HG03442 (cell line): Measurements from ENCODE around the gene PLEKHO1.
A peak's percentile ranks its signal among the peaks of the same experiment; 100 is the strongest.

Source experiments
- ATAC-seq: cut with Tn5 transposase; IDR thresholded peaks from one replicate; pipeline ENCODE4 v1.9.1; 2021; ENCODE audit warnings: mild to moderate bottlenecking, moderate library complexity; ENCODE audit not compliant: unreplicated experiment

Gene PLEKHO1

DNA sequence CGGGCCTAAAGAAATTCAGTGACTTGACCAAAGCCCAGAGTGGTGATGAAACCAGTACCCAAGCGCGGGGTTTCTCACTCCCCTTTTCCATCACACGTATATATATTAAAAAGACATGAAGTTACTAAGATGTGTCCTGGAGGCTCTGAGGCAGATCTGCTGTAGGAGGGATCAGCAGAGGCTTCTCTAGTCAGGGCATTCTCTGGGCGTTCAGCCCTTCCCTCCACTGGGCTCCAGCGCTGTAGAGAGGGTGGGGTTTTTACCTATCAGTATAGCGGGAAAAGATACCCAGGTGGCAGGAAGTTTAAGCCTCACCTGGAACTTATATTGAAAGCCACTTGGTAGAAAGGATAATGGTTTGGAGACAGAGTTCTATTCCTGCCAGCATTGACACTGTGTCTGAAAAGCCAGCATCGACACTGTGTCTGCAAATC lies 862 bp upstream of the PLEKHO1 start:
- ATAC-seq = no peak

DNA sequence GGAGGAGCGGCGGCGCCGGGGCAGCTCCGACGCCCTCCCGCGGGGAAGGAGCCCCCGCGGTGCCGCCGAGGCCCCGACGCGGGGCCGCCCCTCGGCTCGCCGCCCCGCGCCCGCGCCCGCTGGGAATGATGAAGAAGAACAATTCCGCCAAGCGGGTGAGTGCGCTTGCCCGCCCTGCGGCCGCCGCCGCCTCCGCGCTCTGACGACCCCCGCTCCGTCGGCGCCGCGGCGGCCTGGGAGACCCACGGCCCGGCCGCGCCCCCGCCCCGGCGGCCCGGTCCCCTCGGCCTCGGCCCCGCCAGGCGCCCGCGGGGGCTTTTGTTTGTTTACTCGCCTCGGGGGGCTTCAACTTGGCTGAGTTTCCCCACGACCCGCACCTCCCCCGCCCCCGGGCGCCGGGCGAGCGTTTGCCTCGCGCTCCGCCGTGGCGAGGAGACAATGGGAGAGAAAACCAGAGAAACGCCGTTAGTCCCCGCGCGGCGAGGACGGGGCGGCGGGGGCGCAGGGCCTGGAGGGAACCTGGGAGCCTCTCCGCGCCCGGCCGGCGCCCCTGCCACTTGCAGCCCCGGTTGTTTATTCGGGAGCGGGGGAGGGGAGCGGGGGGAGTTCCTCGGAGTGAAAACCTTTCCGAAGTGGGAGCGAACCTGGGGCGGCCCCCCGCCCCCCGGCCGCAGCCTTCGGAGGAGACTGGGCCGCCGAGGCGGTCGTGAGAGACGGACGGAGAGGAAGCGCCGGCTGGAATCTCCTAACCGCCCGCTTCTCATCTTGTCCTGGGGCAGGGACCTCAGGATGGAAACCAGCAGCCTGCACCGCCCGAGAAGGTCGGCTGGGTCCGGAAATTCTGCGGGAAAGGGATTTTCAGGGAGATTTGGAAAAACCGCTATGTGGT lies 661 bp downstream of the PLEKHO1 start:
- ATAC-seq = no peak

DNA sequence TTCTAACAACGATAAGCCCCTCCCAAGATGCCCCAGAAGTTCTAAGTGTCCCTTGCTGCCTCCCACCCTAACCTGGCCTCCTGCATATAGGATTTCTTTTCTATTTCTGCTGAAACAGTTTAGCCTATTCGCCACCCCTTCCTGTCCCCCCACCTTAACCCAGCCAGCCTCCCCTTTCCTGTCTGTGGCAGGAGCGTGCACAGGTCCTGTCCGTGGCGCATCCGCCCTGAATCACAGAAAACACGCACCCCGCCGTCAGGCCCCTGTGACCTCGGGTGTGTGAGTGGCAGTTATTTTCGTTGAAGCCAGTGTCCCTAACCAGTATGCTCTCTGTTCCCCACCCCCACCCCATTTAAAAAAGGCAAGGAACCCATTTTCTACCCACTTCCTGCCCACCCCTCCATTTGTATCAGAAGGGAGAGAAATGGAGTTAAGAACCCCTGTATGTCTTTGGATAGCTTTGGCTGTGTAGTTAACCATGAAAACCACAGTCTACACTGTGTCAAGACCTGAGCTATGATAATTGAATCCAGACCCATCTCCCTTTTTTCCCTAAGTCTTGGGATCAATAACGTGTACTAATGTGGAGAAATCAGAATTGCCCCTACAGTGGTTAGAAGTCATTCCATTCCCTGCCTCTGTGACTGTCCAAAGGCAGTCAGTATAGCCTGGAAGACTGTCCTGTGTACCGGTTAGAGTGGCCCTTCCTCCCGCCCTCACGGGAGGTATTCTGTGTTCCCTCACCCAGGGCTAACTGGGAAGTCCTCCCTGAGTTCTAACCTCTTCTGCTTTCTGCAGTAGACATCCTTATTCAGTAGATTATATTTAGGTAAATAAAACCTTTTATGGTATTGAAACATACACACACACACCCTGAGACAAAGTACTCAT lies 1.8 kb downstream of the PLEKHO1 start:
- ATAC-seq = no peak

DNA sequence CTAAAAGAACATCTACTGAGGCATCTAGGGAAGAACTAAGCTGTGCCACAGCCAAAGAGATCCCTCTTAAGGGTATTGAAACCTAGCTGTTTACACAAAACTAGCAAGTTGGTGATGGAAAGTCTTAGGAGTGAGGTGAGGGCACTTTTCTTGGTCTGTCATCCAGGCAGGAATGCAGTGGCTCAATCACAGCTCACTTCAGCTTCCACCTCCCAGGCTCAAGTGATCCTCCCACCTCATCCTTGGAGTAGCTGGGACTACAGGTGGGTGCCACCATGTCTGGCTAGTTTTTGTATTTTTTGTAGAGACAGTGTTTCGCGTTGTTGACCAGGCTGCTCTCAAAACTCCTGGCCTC lies 2.4 kb downstream of the PLEKHO1 start:
- no peak for ATAC-seq

DNA sequence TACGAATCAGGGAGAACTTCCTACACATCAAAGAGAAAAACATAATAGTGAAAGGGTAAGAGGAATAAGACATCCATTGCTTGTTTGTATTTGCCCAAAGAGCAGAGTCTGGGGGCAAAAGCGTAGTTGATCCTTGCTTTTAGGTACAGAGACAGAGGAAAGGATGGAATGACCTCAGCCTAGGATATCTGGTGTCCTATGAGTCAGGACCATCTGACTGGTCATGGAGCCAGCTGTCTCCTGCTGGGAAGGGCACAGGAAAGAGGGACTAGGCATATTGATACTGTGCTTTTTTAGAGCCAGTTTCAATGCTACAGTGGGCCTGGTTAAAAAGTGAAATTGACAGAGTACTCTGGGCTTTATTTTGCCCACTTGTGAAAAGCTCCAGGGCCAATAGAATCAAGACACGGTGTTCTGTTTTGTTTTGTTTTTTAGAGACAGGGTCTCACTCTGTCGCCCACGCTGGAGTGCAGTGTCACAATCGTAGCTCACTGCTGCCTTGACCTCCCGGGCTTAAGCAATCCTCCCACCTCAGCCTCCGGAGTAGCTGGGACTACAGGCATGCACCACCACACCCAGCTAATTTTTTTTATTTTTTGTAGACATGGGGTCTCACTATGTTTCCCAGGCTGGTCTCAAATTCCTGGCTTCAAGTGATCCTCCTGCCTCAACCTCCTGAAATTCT lies 3.2 kb downstream of the PLEKHO1 start:
- ATAC-seq = no peak

DNA sequence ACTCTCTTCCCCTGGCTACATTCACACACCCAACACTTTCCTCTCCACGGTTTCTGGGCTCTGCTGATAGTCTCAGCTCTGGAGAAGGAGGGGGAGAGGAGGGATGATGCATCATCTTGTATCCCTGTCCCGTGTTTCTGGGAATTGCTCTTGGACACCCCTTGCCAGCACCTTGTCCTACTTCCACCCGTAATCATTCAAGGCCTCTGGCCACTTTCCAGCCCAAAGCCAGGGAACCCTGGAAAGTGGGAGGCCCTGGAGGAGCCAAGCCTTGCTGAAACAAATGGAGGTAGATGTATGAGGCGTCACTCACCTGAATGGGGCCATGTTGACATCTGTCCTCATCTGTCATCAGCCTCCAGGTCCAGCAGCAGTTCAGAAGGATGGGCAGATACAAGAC lies 4.4 kb downstream of the PLEKHO1 start:
- no peak for ATAC-seq

DNA sequence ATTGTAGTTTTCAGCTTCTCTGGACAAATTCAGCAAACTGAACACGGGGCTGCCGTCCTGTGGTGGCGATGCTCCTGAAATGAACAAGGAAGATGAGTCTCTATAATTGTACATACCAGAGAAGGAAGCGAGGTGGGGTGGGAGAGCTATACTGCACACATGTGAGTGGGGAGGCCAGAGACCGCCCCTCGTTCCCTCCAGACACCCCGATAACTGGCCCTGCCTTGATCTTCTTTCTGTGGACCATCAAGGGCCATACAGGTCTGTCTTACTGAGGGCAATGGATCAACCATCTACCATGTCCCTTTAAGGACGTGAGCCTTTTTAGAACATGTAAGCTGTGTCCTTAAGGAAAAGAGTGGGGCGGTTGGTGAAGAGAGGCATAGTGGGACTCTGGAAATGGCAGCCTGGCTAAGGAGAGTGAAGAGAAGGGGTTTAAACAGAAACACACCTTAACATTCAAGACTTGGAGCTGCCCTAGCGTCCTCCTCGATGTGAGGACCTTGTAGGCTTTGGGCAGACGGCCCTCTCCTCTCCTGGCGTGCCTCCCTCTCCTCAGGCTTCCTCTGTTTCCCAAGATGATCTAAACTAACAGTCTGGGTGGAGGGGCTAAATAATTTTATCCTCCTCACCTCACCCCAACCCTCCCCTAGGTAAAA lies 5.8 kb downstream of the PLEKHO1 start:
- ATAC-seq = no peak

DNA sequence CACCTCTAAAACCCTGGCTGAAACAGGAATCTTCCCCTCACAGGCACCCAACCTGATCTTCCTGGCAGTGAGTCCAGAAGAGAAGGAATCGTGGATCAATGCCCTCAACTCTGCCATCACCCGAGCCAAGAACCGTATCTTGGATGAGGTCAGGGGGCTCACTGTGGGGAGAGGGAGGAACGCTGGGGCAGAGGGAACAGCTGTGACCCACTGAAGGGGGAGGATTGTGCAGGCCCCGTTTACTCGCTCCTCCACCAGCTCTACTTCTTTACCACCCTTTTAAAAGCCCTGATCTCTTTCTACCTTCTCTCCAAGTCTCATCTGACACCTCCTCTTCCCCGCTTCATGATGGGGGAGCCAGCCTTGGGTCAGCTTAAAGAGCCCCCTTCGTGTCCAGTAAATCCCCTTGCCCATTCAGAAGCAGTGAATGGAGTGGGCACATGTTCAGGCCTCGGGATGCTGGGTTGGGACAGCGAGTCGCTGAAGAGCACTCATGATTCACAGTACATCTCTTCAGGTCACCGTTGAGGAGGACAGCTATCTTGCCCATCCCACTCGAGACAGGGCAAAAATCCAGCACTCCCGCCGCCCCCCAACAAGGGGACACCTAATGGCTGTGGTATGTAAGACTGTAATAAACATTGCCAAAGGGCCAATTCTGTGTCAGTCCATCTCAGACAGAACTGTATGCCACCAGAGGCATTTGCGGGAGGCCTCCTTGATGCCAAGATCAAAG lies 7.3 kb downstream of the PLEKHO1 start:
- no peak for ATAC-seq

DNA sequence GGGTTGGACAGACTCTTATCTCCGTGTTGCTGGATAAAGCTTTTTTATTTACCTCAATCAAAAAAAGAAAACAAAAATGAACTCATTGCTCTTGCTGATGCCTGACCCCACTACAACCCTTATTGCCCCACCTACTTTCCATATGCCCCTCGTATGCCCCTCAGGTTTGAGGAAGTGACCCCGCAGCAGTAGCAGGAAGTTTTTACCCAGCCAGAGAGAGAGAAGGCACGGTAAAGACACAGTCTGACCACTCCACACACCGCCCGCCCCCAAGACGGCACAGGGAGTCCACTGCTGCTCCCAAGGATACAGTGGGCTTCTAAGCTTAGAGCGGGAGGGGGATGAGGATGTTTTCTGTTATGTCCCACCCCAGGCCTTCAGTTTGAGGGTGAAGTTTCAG lies 9.8 kb downstream of the PLEKHO1 start:
- ATAC-seq = no peak

DNA sequence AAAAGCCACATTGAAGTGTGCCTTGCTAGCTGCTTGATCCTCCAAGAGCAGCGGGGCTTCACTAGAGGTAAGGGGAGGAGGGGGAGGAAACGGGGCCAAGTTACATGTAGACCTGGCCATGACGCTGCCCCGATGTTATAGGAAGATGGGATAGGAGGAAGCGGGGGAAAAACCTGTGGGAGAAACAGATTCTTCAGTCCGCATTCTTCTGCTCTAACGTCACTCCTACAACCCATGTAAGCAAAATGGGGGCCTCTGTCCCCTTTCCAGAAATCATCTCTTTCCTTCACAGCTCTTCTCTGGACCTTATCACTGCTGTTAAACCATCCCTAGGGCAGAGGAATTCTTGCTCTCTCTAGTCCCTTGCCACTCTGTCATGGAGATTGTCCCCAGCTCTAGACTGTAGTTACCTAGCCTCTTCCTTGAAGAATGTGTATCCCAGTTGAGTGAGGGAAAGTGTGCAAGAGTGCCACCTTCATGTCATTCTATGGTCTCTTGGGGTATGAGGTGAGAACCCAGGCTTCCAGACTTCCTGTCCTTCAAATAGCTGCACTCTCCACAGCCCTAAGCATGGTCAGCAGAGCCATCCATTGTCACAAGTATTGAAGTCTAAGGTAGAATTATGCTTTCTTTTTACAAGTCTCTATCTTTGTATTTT lies 11.4 kb downstream of the PLEKHO1 start:
- no peak for ATAC-seq

DNA sequence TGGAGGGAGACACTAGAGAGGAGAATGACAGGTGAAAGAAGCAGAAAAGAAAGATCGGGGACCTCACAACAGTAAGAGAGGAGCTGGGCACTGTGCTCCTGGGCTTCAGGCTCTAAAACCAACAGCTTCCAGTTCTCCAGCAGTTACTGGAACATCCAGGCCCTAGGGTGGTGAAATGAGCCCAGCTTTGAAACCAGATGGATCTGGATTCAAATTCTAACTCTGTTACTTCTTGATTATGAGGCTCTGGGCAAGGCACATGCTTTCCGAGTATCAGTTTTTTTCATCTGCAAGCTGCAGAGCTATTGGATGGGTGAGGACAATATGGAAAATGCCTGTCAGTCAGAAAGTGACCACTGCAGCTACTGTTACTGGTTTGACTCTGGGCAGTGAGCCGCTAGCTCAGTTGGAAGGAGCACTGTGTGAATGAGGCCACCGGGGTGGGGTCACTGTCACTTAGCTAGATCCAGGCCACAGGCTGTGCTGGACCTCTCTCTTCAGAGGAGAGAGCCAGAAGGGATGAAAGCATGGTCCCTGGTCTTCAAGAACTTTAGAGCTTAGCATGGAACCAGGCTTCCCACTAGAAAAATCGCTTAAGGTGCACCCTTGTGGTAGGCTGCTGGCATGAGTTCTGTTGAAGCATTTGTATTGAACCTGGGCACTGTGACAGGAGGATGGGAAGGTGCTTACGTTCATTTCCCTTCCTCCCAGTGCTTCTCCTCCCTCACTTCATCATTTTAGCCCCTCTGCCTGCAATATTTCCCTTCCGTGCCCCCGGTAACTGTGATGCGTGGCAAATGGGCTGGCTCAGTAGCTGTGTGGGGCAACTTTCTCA lies 12.2 kb downstream of the PLEKHO1 start:
- no peak for ATAC-seq

DNA sequence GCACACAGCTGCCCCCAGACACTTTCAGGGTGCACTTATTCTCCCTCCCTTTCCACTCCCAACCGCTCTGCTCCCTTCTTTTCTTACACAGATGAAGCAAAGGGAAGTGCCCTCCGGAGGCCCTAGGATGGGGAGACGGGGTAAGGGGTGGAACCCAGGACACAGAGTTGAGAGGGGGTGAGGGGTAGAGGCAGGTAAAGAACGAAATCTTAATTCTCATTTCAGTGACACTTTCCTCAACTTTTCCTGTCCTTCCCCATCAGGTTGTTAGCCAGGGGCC lies 12.8 kb downstream of the PLEKHO1 start:
- ATAC-seq = no peak

DNA sequence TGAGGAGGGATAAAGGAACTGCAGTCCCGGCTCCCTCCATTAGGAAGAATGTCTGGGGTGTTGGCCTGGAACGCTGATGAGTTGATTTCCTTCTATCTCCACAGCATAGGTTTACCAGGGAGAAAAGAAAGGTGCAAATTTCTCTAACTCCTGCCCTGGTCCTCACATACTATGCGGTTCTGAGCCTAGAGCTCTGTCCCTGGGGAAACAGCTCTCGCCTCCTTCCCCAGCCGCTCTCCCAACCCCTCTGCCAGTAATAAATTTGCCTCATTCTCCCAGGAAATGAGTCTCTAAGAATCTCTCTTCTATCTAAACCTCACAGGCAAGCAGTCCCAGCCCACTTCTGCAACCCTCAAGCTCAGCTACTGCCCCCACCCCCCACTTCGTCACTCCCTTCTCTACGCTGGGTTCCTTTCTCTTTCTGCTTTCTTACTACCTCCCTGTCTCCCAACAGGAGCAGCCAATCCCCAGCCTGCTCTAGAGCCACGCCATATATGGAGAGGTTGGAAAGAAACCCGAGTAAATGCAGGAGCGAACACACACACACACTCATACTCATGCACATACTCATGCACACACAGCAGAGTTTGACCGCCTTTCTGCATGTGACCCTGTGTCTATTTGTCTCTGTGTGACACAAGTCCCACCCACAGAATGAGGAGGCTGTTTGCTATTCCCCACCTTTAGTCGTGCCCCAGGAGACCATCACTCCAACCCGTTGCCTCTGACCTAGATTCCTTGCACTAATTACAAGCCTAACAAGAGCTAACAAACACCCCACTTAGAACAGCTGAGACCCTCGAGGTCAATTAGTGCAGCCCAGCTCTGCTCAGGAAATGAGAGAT lies 13.4 kb downstream of the PLEKHO1 start:
- ATAC-seq = peak; percentile 43

DNA sequence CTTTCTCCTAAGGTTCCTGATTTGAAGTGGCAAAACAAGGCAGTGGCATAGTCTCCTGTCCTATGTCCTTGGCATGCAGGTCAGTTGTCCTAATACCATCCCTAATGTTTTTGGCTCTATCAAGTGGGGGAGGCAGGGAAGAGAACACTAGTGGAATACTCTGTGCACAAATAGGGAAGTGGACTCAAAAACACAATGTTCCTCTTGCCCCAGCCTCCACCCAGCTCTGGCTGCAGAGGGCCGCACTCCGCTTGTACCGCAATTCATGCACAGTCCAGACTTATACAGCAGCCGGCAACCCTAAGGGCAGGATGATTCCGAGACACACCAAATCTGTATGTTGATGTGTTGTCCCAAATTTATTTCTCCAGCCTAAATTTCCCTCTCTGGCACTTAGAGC lies 14.5 kb downstream of the PLEKHO1 start:
- no peak for ATAC-seq

DNA sequence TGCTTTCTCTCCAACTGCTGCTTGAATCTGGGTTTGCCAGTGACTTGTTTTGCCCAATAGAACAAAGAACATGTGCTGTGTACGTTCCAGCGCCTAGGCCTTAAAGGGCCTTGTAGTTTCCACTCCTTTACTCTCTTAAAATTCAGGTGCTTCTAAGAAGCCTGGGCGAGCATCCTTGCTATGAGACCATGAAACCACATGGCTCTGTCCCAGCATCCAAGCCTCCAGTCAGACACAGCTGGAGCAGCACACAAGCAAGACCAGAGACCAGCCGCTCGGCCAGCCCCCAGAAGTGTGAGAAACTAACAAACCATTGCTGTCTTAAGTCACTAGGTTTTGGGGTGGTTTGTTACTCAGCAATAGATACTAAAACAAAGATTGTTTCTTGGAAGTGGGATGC lies 15.1 kb downstream of the PLEKHO1 start:
- no peak for ATAC-seq

DNA sequence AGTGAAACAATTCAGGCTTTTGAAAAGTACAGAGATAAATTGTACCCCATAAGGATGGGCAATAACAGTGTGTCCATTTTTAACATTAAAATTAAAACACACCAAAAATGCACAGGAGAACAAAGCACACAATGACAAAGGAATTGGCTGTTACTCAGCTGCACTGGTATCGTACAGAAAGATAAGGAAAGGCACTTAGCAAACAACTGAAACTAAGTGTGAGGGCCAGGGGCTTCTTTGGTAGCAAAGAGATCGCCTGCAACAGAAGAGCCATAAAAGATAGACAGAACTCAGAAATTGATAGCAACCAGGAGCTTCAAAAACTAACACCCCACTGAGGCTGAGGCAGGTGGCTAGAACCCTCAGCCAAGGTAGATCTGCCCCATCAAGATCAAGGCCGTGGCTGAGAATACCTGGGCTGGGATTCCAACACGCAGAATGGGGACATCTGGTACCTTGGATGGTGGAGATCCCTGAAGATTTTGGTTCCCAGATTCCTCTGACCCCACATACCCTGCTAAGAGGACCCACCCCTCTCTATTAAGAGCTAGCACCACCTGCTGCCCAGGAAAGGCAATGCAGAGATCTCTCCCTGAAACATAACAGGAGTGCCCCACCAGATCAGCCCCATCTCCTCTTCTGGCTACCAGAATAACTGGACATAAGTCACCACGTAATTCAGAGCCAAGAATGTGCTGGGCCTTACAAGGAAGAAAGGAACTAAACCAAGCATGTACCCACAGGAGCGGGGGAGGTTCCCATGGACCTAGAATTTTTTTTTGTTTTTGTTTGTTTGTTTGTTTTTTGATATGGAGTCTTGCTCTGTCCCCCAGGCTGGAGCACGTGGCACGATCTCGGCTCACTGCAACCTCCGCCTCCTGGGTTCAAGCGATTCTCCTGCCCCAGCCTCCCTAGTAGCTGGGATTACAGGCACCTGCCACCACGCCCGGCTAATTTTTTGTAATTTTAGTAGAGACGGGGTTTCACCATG lies 16.2 kb downstream of the PLEKHO1 start:
- ATAC-seq = no peak
